NT2/D1 (cell line): ENCODE data around the gene HNRNPAB.

Experiments used
- DNase-seq: peaks from one replicate; pipeline ENCODE4 v3.0.0-alpha.2; 2011; ENCODE audit warnings: low read depth, low spot score
- H3K27me3 ChIP-seq: 2 replicates; pipeline ENCODE4 v1.6.0; 2011; ENCODE audit warnings: mild to moderate bottlenecking; ENCODE audit not compliant: insufficient read length, insufficient read depth
- H3K36me3 ChIP-seq: 2 replicates; pipeline ENCODE4 v1.6.1; 2011; ENCODE audit warnings: mild to moderate bottlenecking, low read length, mixed read lengths; ENCODE audit not compliant: insufficient read depth, insufficient read length
- H3K4me1 ChIP-seq: 2 replicates; pipeline ENCODE4 v1.5.1; 2011; ENCODE audit not compliant: insufficient read depth, insufficient read length
- H3K4me3 ChIP-seq: 2 replicates; pipeline ENCODE4 v1.5.1; 2011; ENCODE audit warnings: low read depth; ENCODE audit not compliant: insufficient read length
- H3K9ac ChIP-seq: 2 replicates; pipeline ENCODE4 v1.6.0; 2011; ENCODE audit warnings: low read depth; ENCODE audit not compliant: insufficient read length
- H3K9me3 ChIP-seq: 2 replicates; pipeline ENCODE4 v1.5.1; 2011; ENCODE audit warnings: mild to moderate bottlenecking, low read length; ENCODE audit not compliant: insufficient read depth
- SUZ12 ChIP-seq: IDR thresholded peaks from 2 replicates; pipeline ENCODE4 v1.6.1; 2011; ENCODE audit not compliant: insufficient read length, insufficient read depth; ENCODE audit errors: extremely low read depth
- YY1 ChIP-seq: IDR thresholded peaks from 2 replicates; pipeline ENCODE4 v1.6.1; 2011; ENCODE audit not compliant: insufficient read length, insufficient read depth
- ZNF274 ChIP-seq: IDR thresholded peaks from 2 replicates; pipeline ENCODE4 v1.6.1; 2011; ENCODE audit warnings: mild to moderate bottlenecking, low read depth, low read length

The HNRNPAB gene

GRCh38 chr5:178204182-178204934 lies at the start of gene HNRNPAB:
HNRNPAB (plus strand) TSS chr5:178204533; CDS start chr5:178204838, 305 bp downstream.
- H3K9me3 ChIP-seq: no peaks in the 10 kb centered on the region
- TF ChIP-seq YY1 (peak; percentile 29), ZNF274 (no peak), SUZ12 (no peak)
- peak; percentile 92 for DNase-seq
- peaks cover 43% of the 10 kb centered on the region for H3K36me3 ChIP-seq
- no peaks in the 10 kb centered on the region for H3K27me3 ChIP-seq
- peak within 1 kb of the TSS; percentile 90 for H3K4me3 ChIP-seq
- peak within 1 kb of the TSS; percentile 99 for H3K9ac ChIP-seq
- H3K4me1 ChIP-seq: peaks cover 6% of the 10 kb centered on the region

- H3K4me1 ChIP-seq: peaks cover 3% of the 10 kb centered on the region
- H3K9ac ChIP-seq: no peak overlapping the region
- H3K9me3 ChIP-seq: no peaks in the 10 kb centered on the region
- no peak overlapping the region for H3K4me3 ChIP-seq
- H3K36me3 ChIP-seq: peaks cover 28% of the 10 kb centered on the region
- H3K27me3 ChIP-seq: no peaks in the 10 kb centered on the region
- no peak for DNase-seq
- TF ChIP-seq YY1 (no peak), SUZ12 (no peak), ZNF274 (no peak)
These were observed 49.3 kb upstream of the HNRNPAB start for GRCh38 chr5:178155065-178155464.

GRCh38 chr5:178160176-178160575 lies 44.2 kb upstream of the HNRNPAB start:
- no peaks in the 10 kb centered on the region for H3K36me3 ChIP-seq
- no peak overlapping the region for H3K9ac ChIP-seq
- H3K27me3 ChIP-seq: peaks cover 7% of the 10 kb centered on the region
- no peaks in the 10 kb centered on the region for H3K9me3 ChIP-seq
- H3K4me1 ChIP-seq: peaks cover 6% of the 10 kb centered on the region
- TF ChIP-seq YY1 (no peak), SUZ12 (no peak), ZNF274 (no peak)
- DNase-seq: no peak
- H3K4me3 ChIP-seq: no peak overlapping the region

GRCh38 chr5:178162481-178162880 lies 41.9 kb upstream of the HNRNPAB start:
- no peak for TF ChIP-seq SUZ12
- TF ChIP-seq YY1: no peak
- TF ChIP-seq ZNF274: no peak
- H3K36me3 ChIP-seq: no peaks in the 10 kb centered on the region
- no peaks in the 10 kb centered on the region for H3K9me3 ChIP-seq
- no peak overlapping the region for H3K4me3 ChIP-seq
- peaks cover 6% of the 10 kb centered on the region for H3K4me1 ChIP-seq
- H3K27me3 ChIP-seq: peaks cover 7% of the 10 kb centered on the region
- no peak overlapping the region for H3K9ac ChIP-seq
- DNase-seq: no peak

- no peaks in the 10 kb centered on the region for H3K36me3 ChIP-seq
- H3K27me3 ChIP-seq: peaks cover 7% of the 10 kb centered on the region
- H3K9me3 ChIP-seq: no peaks in the 10 kb centered on the region
- peaks cover 6% of the 10 kb centered on the region for H3K4me1 ChIP-seq
- H3K9ac ChIP-seq: no peak overlapping the region
- DNase-seq: peak; percentile 38
- TF ChIP-seq SUZ12: no peak
- no peak for TF ChIP-seq ZNF274
- TF ChIP-seq YY1: no peak
- no peak overlapping the region for H3K4me3 ChIP-seq
These were observed 40.3 kb upstream of the HNRNPAB start for GRCh38 chr5:178163772-178164735.

- peaks cover 6% of the 10 kb centered on the region for H3K4me1 ChIP-seq
- TF ChIP-seq ZNF274: no peak
- no peak for TF ChIP-seq YY1
- TF ChIP-seq SUZ12: no peak
- no peaks in the 10 kb centered on the region for H3K36me3 ChIP-seq
- H3K9me3 ChIP-seq: no peaks in the 10 kb centered on the region
- H3K9ac ChIP-seq: no peak overlapping the region
- DNase-seq: no peak
- H3K27me3 ChIP-seq: peaks cover 7% of the 10 kb centered on the region
- H3K4me3 ChIP-seq: no peak overlapping the region
These were observed 38.8 kb upstream of the HNRNPAB start for GRCh38 chr5:178165581-178165980.

- Histone ChIP-seq H3K27me3 (no peaks in the 10 kb centered on the region), H3K36me3 (no peaks in the 10 kb centered on the region), H3K9ac (no peak overlapping the region), H3K4me3 (no peak overlapping the region), H3K4me1 (no peaks in the 10 kb centered on the region), H3K9me3 (no peaks in the 10 kb centered on the region)
- TF ChIP-seq YY1 (no peak), ZNF274 (no peak), SUZ12 (no peak)
- no peak for DNase-seq
These were observed 33.9 kb upstream of the HNRNPAB start for GRCh38 chr5:178170455-178170854.
